Loucy (cell line): Measurements from ENCODE around the gene CYSTM1.

ENCODE experiments used
- H2AFZ ChIP-seq: fragments of 200-600 bp; sonication (generic); 2 replicates; pipeline ENCODE4 v1.6.0; 2016; ENCODE audit warnings: antibody characterized with exemption, mild to moderate bottlenecking, low read length, moderate library complexity
- H3F3A ChIP-seq: fragments of 200-600 bp; 2 replicates; pipeline ENCODE4 v1.6.0; 2016; ENCODE audit warnings: antibody characterized with exemption, low read depth, mild to moderate bottlenecking
- H3K27me3 ChIP-seq: fragments of 200-600 bp; sonication (generic); 2 replicates; pipeline ENCODE4 v1.6.1; 2014; ENCODE audit warnings: low read length, mild to moderate bottlenecking; ENCODE audit not compliant: insufficient read depth, poor library complexity, severe bottlenecking
- H3K36me3 ChIP-seq: fragments of 200-600 bp; sonication (generic); 2 replicates; pipeline ENCODE4 v1.6.1; 2016; ENCODE audit warnings: low read length; ENCODE audit not compliant: insufficient read depth
- H3K4me1 ChIP-seq: fragments of 200-600 bp; sonication (generic); 2 replicates; pipeline ENCODE4 v1.5.1; 2014; ENCODE audit warnings: low read length, mild to moderate bottlenecking; ENCODE audit not compliant: insufficient read depth, poor library complexity, severe bottlenecking
- H3K4me2 ChIP-seq: fragments of 200-600 bp; sonication (generic); 2 replicates; pipeline ENCODE4 v1.6.0; 2014; ENCODE audit warnings: antibody characterized with exemption, low read length, low read depth, mild to moderate bottlenecking; ENCODE audit not compliant: poor library complexity, severe bottlenecking
- H3K4me3 ChIP-seq: fragments of 200-600 bp; sonication (generic); 2 replicates; pipeline ENCODE4 v1.5.1; 2014; ENCODE audit warnings: low read length, mild to moderate bottlenecking, mixed read lengths; ENCODE audit not compliant: poor library complexity, severe bottlenecking
- H3K79me2 ChIP-seq: fragments of 200-600 bp; sonication (generic); 2 replicates; pipeline ENCODE4 v1.6.1; 2014; ENCODE audit warnings: low read length; ENCODE audit not compliant: insufficient read depth
- H3K9ac ChIP-seq: fragments of 200-600 bp; sonication (generic); 2 replicates; pipeline ENCODE4 v1.6.0; 2014; ENCODE audit warnings: mild to moderate bottlenecking, low read depth, low read length, moderate library complexity; ENCODE audit not compliant: poor library complexity, severe bottlenecking
- H3K9me2 ChIP-seq: fragments of 200-600 bp; sonication (generic); replicated peaks from 2 replicates; pipeline ENCODE4 v1.6.1; 2016; ENCODE audit warnings: low read depth, low read length, mixed read lengths
- H3K9me3 ChIP-seq: fragments of 200-600 bp; sonication (generic); 2 replicates; pipeline ENCODE4 v1.6.1; 2014; ENCODE audit warnings: mild to moderate bottlenecking, antibody characterized with exemption, low read length, low read depth; ENCODE audit not compliant: insufficient read depth
- H4K20me1 ChIP-seq: fragments of 200-600 bp; sonication (generic); 2 replicates; pipeline ENCODE4 v1.6.0; 2014; ENCODE audit warnings: antibody characterized with exemption, low read length, mild to moderate bottlenecking; ENCODE audit not compliant: insufficient read depth, poor library complexity, severe bottlenecking
- CTCF ChIP-seq: fragments of 200-600 bp; sonication (generic); conservative IDR thresholded peaks from 2 replicates; pipeline ENCODE4 v1.5.1; 2014; ENCODE audit warnings: mild to moderate bottlenecking, antibody characterized with exemption, low read length
- EZH2phosphoT487 ChIP-seq: fragments of 200-600 bp; IDR thresholded peaks from 2 replicates; pipeline ENCODE4 v1.6.1; 2018; ENCODE audit warnings: antibody characterized with exemption, mild to moderate bottlenecking, moderate library complexity, borderline replicate concordance

The CYSTM1 gene

GRCh38 chr5:140219068-140219991, 44.3 kb downstream of the CYSTM1 start:
- H3K9me3 ChIP-seq: no peaks in the 10 kb centered on the region
- H3K79me2 ChIP-seq: no peaks in the 10 kb centered on the region
- H2AFZ ChIP-seq: no peak overlapping the region
- H3K36me3 ChIP-seq: no peaks in the 10 kb centered on the region
- peaks cover 16% of the 10 kb centered on the region for H3K4me1 ChIP-seq
- no peaks in the 10 kb centered on the region for H3K9me2 ChIP-seq
- TF ChIP-seq EZH2phosphoT487 (no peak), CTCF (no peak)
- H3K4me3 ChIP-seq: no peak overlapping the region
- no peaks in the 10 kb centered on the region for H4K20me1 ChIP-seq
- no peak overlapping the region for H3K4me2 ChIP-seq
- no peak overlapping the region for H3K9ac ChIP-seq
- H3K27me3 ChIP-seq: no peaks in the 10 kb centered on the region
- no peaks in the 10 kb centered on the region for H3F3A ChIP-seq

GRCh38 chr5:140220032-140220697, 45.2 kb downstream of the CYSTM1 start:
- Histone ChIP-seq H3K9ac (no peak overlapping the region), H3K4me1 (peaks cover 8% of the 10 kb centered on the region), H3K36me3 (no peaks in the 10 kb centered on the region), H3K27me3 (no peaks in the 10 kb centered on the region), H3K9me2 (no peaks in the 10 kb centered on the region), H4K20me1 (no peaks in the 10 kb centered on the region), H3K4me3 (no peak overlapping the region), H2AFZ (no peak overlapping the region), H3F3A (no peaks in the 10 kb centered on the region), H3K79me2 (no peaks in the 10 kb centered on the region), H3K9me3 (no peaks in the 10 kb centered on the region), H3K4me2 (no peak overlapping the region)
- no peak for TF ChIP-seq EZH2phosphoT487
- TF ChIP-seq CTCF: no peak

- no peak for TF ChIP-seq CTCF
- TF ChIP-seq EZH2phosphoT487: no peak
- H3K9me3 ChIP-seq: no peaks in the 10 kb centered on the region
- H3K27me3 ChIP-seq: no peaks in the 10 kb centered on the region
- no peak overlapping the region for H3K4me3 ChIP-seq
- H3K4me2 ChIP-seq: no peak overlapping the region
- no peaks in the 10 kb centered on the region for H3K9me2 ChIP-seq
- no peaks in the 10 kb centered on the region for H3K36me3 ChIP-seq
- H4K20me1 ChIP-seq: no peaks in the 10 kb centered on the region
- H3K9ac ChIP-seq: no peak overlapping the region
- H3K4me1 ChIP-seq: peaks cover 6% of the 10 kb centered on the region
- H2AFZ ChIP-seq: no peak overlapping the region
- H3F3A ChIP-seq: no peaks in the 10 kb centered on the region
- no peaks in the 10 kb centered on the region for H3K79me2 ChIP-seq
These were observed 45.7 kb downstream of the CYSTM1 start for GRCh38 chr5:140220698-140221064.
